Measurements from ENCODE around the gene RGS7.

Gene RGS7

DNA sequence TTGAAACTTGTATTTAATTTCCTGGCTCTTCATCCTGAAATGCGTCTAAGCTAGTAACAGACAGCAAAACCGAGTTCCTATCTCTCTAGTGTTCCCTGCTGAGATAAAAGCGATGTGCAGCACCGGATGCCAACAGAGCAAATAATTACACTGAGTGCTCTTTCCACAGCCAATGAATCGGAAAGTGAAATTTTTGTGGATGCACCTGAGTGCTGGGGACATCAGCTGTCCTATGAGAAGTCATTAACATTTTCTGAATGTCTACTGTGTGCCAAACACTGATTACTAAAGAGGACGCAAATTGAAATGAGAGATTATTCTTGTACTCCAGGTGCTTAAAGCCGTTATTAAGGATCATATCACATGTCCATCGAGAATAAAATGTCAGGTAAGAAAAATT lies 278.0 kb downstream of the RGS7 start:
- no peak for DNase-seq (ENCODE audit: low spot score)

DNA sequence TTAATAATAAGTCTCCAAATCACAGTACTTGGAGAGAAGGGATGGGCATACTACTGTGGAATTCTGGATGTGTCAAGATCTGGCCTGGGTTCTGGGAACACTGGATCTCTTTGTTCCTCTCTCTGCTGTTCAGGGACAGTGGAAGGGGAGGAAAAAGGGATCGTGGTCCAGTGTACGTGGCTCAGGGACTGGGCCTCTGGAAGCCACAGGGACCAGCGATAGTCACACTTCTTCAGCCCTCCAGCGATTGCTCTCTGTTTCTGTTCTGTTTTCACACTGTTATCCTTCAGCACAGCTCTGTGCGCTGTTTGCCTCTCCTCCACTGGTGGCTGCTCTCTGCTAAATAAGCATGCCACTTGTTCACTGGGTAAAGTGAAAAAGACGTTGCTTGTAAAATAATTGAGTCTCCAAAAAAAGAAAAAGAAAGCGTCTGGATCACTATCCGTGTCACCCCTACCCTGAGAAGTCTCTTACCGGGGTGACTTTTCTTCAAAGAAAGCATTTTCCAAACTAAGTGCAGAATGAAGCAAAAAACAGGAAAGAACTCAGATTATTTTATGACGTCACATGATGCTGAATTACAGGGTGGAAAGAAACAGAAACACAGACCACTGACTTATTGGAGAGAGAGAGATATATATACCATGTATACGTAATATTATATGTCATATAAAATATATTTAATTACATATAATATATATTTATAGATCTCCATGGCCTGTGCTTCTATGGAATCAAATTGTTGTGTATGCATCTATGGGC lies 279.4 kb downstream of the RGS7 start:
- peak; percentile 21 for DNase-seq (ENCODE audit: low spot score)

DNA sequence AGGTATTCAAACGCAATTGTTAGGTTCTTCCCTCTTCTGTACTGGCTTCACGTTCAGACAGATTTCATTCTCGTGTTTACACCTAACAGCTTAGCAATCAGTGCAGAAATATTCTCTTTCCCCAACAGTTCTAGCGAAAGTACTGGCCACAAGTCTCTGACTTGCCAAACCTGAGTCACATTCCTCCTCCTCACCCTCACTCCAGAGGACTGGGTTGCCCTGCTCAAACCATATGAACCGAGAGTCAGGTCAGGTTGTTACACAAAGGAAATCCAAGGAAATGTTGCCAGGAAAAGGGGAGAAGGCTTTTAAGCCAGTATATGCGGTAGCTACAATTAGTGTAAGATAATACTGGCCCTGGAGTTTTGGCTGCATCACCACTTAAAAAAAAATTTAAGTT lies 282.5 kb downstream of the RGS7 start:
- DNase-seq (ENCODE audit: low spot score) = peak; percentile 14

GRCh38 chr1:241068359-241068758 lies 288.6 kb downstream of the RGS7 start:
- DNase-seq (ENCODE audit: low spot score) = no peak

GRCh38 chr1:241063276-241063675 lies 293.7 kb downstream of the RGS7 start:
- no peak for DNase-seq (ENCODE audit: low spot score)

DNA sequence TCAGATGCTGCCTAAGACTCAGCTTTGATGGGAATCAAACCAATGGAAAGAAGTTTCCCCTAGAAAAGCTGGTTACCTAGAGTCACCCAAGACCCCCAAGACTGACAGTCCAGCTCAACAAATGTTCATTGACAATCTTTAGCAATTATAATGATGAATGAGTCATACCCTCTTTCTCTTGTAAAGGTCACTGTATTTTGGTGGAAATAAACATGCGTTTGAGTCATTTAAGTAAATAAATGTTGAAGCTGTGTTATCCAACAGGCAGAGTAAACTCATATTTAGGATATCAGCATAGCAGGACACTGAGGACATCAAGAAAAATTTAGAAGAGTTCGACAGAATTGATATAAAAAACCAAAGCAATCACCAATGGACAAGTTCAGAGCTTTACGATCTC lies 295.9 kb downstream of the RGS7 start:
- no peak for DNase-seq (ENCODE audit: low spot score)

GRCh38 chr1:241048622-241049021 lies 308.4 kb downstream of the RGS7 start:
- no peak for DNase-seq (ENCODE audit: low spot score)

DNA sequence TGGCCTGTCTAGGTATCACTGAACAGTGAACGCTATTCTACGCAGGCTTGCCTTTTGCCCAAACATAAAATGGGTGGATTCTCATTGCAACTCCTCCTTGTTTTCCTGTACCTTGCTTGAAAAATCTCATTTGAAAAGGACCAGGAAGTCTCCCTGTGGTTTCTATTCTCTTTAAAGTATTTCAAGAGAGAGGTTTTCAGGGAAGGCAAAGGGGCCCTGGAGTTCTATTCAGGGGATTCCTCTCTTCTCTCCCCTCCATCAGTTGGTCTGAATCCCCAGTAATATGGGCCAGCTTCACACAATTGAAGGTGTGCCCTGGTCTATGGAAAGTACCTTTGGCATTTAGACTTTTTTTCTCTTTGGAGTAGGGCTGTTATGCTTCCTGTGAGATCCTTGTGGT lies 311.3 kb downstream of the RGS7 start:
- no peak for DNase-seq (ENCODE audit: low spot score)

- DNase-seq (ENCODE audit: low spot score) = no peak
Observed at GRCh38 chr1:241034203-241034936, 322.6 kb downstream of the RGS7 start.

GRCh38 chr1:241024834-241025233 lies 332.2 kb downstream of the RGS7 start:
- DNase-seq (ENCODE audit: low spot score) = no peak

DNA sequence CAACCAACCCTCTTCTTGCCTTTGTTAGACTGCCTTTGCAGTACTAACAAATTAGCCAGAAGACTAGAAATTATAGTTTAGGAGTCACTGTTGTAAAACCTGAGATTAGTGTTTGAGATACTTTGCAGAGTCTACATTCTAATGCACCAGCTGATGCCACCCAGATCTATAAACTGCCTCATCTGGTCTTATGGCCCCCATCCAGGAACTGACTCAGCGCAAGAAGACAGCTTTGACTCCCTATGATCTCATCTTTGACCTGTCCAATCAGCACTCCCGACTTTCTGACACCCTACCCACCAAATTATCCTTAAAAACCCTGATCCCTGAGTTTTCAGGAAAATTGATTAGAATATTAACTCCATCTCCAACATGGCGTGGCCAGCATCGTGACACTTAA lies 334.6 kb downstream of the RGS7 start:
- no peak for DNase-seq (ENCODE audit: low spot score)

GRCh38 chr1:241020851-241021697 lies 335.9 kb downstream of the RGS7 start:
- DNase-seq (ENCODE audit: low spot score) = no peak

DNA sequence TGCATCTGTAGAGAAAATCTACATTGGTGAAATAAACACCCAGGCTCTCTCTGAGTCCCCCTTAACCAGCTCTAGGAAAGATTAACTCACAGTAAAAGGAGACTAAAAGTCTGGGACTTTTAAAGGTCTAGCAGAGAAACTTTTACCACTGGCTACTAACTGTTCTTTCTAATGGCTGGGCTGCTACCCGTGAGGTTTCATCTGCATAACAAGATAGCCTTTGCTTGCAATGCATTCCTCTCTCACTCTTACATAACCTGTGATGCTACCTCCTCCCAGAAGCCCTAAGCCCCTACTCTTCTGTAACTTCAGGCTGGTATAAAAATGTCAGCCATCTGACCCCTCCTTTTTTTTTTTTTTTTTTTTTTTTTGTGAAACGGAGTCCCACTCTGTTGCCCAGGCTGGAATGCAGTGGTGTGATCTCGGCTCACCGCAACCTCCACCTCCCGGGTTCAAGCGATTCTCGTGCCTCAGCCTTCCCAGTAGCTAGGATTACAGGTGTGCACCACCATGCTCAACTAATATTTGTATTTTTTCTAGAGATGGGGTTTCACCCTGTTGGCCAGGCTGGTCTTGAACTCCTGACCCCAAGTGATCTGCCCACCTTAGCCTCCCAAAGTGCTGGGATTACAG lies 344.2 kb downstream of the RGS7 start:
- no peak for DNase-seq (ENCODE audit: low spot score)

- no peak for DNase-seq (ENCODE audit: low spot score)
Observed at GRCh38 chr1:241007668-241008067, 349.3 kb downstream of the RGS7 start.

GRCh38 chr1:240999826-241000225 lies 357.2 kb downstream of the RGS7 start:
- DNase-seq (ENCODE audit: low spot score) = no peak

DNA sequence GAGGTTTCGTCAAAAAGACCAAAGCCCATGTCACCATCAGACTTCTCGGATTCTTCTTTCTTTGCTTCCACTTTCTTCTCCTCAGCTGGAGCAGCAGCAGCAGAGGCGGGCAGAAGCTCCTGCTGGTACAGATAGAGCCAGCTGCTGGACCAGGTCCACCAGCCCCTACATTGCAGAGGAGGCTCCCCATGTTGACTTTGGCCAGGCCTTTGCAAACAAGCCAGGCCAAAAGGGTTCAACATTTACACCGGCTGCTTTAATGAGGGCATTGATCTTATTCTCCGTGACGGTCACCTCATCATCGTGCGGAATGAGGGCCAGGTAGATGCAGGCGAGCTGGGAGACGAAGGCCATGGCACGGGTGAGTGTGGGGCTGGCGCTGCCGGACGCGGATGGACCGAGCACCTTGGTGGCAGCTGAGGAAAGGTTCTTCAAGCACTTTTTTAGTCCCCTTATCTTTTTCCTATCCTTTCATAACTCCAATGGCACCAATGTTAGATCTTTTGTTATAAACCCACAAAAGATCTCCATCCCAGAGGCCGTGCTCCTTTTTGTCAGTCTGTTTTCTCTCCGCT lies 358.5 kb downstream of the RGS7 start:
- no peak for DNase-seq (ENCODE audit: low spot score)

DNA sequence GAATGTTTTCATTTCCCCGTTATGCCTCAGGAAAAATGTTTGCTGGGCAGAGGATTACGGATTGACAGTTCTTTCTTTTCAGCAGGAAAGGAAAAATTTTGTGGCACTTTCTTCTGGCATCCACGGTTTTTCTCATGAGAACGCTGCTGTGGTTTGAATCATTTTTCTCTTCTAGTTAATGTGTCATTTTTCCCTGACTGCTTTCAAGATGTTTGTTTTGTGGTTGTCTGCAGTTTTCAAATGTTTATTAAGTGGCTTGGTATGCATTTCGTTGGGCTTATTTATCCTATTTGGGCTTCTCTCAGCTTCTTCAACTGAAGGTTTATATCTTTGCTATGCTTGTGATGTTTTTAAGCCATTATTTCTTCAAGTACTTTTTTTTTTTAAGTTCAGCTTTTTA lies 359.0 kb downstream of the RGS7 start:
- DNase-seq (ENCODE audit: low spot score) = peak; percentile 37

DNA sequence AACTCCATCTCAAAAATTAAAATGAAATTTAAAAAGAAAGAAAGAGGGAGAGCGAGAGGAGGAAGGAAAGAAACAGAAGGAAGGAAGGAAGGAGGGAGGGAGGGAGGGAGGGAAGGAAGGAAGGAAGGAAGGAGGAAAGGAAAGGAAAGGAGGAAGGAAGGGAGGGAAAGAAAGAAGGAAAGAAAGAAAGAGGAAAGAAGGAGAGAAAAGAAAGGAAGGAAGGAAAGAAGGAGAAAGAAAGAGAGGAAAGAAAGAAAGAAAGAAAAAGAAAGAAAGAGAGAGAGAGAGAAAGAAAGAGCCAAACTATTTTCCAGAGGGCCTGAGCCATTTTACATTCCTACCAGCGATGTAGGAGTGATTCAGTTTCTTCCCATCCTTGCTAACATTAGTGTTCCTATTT lies 364.0 kb downstream of the RGS7 start:
- DNase-seq (ENCODE audit: low spot score) = no peak

- DNase-seq (ENCODE audit: low spot score) = no peak
Observed at GRCh38 chr1:240991230-240991629, 365.8 kb downstream of the RGS7 start.

- no peak for DNase-seq (ENCODE audit: low spot score)
Observed at GRCh38 chr1:240987928-240988327, 369.1 kb downstream of the RGS7 start.

DNA sequence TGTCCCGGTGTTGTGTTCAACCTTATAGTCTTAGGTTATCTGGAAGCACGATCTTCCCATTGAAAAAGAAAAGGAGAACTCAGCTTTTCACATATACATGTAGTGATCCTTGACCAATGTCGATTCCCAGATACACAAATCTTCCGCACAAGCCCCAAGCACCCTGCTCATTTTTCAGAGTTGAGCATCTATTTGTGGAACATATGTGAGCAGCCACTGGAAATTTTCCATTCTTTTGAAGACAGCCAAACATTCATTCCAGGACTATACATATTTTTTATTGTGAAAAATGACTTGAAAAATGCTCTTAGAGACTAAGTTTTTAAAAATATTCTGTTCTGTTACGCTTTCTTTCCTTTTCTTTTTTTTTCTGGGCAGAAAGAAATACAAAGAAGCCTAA lies 371.9 kb downstream of the RGS7 start:
- DNase-seq (ENCODE audit: low spot score) = no peak

DNA sequence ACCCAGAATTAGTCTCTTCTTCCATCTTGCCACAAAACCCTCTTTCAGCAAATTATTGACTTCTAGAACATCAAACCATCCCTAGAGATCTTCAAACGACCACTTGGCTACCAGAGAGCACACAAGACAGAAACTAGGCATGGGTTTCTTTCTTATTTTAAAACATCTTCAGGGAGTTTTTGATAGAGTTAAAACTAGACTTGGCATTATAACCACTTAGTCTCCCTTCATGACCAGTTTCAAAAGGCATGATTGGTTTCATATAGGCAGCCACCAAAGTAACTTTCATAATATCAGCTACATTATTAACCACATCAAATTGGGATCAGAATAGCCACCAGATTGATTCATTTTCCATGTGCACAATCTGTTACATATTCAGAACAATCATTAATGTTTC lies 376.7 kb downstream of the RGS7 start:
- no peak for DNase-seq (ENCODE audit: low spot score)
